ENCODE results near the gene FAM81A. TPM values are rescaled to one million over a fixed set of nuclear protein-coding genes. Genes with fewer than 3 reads are reported as not detected.
"Not testable (repeated sequence)": the region's sequence is repeated elsewhere in the genome, so short reads cannot be mapped to it uniquely, and the experiment has no call there.

The FAM81A gene
- total and polyA plus RNA-seq, 4 donors = under 0.01 to 0.13 (median 0.07) TPM

GRCh38 chr15:59401051-59401823, 36.7 kb upstream of the FAM81A start:
- H3K36me3 ChIP-seq (ENCODE audit: control insufficient read depth in 4 of 4, insufficient read depth in 3 of 4, low read depth in 1 of 4, low read length in 3 of 4); H3K4me1 ChIP-seq (ENCODE audit: control insufficient read depth in 4 of 4, insufficient read depth in 4 of 4, low read length in 3 of 4); H3K27me3 ChIP-seq (ENCODE audit: control insufficient read depth in 4 of 4, insufficient read depth in 4 of 4, low read length in 3 of 4); H3K9me3 ChIP-seq (ENCODE audit: control insufficient read depth in 4 of 4, low read length in 3 of 4); H3K4me3 ChIP-seq (ENCODE audit: low read depth in 1 of 3, low read length in 3 of 3); H3K27ac ChIP-seq (ENCODE audit: low read depth in 1 of 2, low read length in 2 of 2); H3K9ac ChIP-seq (ENCODE audit: low read depth in 1 of 2, low read length in 2 of 2); DNase-seq (ENCODE audit: low spot score): not testable (repeated sequence)
- peak in 1 of 2 donors; percentile 23 for TF ChIP-seq RAD21 (IDR thresholded peaks at IDR 0.05)
- 71% methylated on average over 10 of the region's 10 CpGs for WGBS

GRCh38 chr15:59401824-59402569, 36.0 kb upstream of the FAM81A start:
- Histone ChIP-seq H3K4me3 (ENCODE audit: low read depth in 1 of 3, low read length in 3 of 3) (no peak overlapping the region), H3K9ac (ENCODE audit: low read depth in 1 of 2, low read length in 2 of 2) (no peak overlapping the region)
- no peak for DNase-seq (ENCODE audit: low spot score)

More at GRCh38 chr15:59401824-59402569, 36.0 kb upstream of the FAM81A start:
- no peaks in the 10 kb centered on the region for H3K36me3 ChIP-seq (ENCODE audit: control insufficient read depth in 4 of 4, insufficient read depth in 3 of 4, low read depth in 1 of 4, low read length in 3 of 4)
- H3K27me3 ChIP-seq (ENCODE audit: control insufficient read depth in 4 of 4, insufficient read depth in 4 of 4, low read length in 3 of 4) = no peaks in the 10 kb centered on the region
- H3K27ac ChIP-seq (ENCODE audit: low read depth in 1 of 2, low read length in 2 of 2) = no peak overlapping the region
- peaks cover 0 to 6% (median 3%) of the 10 kb centered on the region in 4 donors for H3K4me1 ChIP-seq (ENCODE audit: control insufficient read depth in 4 of 4, insufficient read depth in 4 of 4, low read length in 3 of 4)
- no peak for TF ChIP-seq CTCF (IDR thresholded peaks at IDR 0.05; ENCODE audit: low read depth, low read length, missing input control)
- no peak for TF ChIP-seq RAD21 (IDR thresholded peaks at IDR 0.05)
- no peak for TF ChIP-seq JUND (IDR thresholded peaks at IDR 0.05)
- TF ChIP-seq HNF4G (IDR thresholded peaks at IDR 0.05) = no peak
- TF ChIP-seq ZBTB33 (IDR thresholded peaks at IDR 0.05) = no peak
- TF ChIP-seq SP1 (IDR thresholded peaks at IDR 0.05) = no peak
- no peak for TF ChIP-seq HNF4A (conservative IDR thresholded peaks at IDR 0.05)
- TF ChIP-seq EGR1 (IDR thresholded peaks at IDR 0.05; ENCODE audit: low read depth in 2 of 2) = no peak
- TF ChIP-seq FOXA1 (IDR thresholded peaks at IDR 0.05) = no peak
- TF ChIP-seq REST (IDR thresholded peaks at IDR 0.05) = no peak
- TF ChIP-seq YY1 (IDR thresholded peaks at IDR 0.05) = no peak
- no peak for TF ChIP-seq RXRA (IDR thresholded peaks at IDR 0.05)
- no peak for TF ChIP-seq ATF3 (IDR thresholded peaks at IDR 0.05)
- TF ChIP-seq TAF1 (conservative IDR thresholded peaks at IDR 0.05) = no peak
- TF ChIP-seq FOXA2 (IDR thresholded peaks at IDR 0.05) = no peak
- TF ChIP-seq GABPA (IDR thresholded peaks at IDR 0.05 in 1 of 2, conservative IDR thresholded peaks at IDR 0.05 in 1 of 2) = no peak
- no peak for TF ChIP-seq MAX (IDR thresholded peaks at IDR 0.05)
- TF ChIP-seq NR2F2 (IDR thresholded peaks at IDR 0.05) = no peak
- no peaks in the 10 kb centered on the region for H3K9me3 ChIP-seq (ENCODE audit: control insufficient read depth in 4 of 4, low read length in 3 of 4)
- 47% methylated on average over 15 of the region's 15 CpGs for WGBS

All from liver (tissue), 9 donors.